ENCODE measurements around the gene PFKFB2.

The PFKFB2 gene

GRCh38 chr1:207052911-207053769, at the start of gene PFKFB2:
Gene PFKFB2 (plus strand): TSS chr1:207053275. CDS start chr1:207054718, 1,443 bp downstream.
- TF ChIP-seq CTCF (IDR thresholded peaks at IDR 0.05; ENCODE audit: low read length, missing control alignments), result no peak
- peak; percentile 96 for DNase-seq (ENCODE audit: low read depth)
- H3K4me3 ChIP-seq (replicated peaks; ENCODE audit: low read depth, low read length), result peak within 1 kb of the TSS; percentile 74

GRCh38 chr1:207004931-207005830, 47.9 kb upstream of the PFKFB2 start:
- TF ChIP-seq CTCF (IDR thresholded peaks at IDR 0.05; ENCODE audit: low read length, missing control alignments), result peak; percentile 91
- no peak overlapping the region for H3K4me3 ChIP-seq (replicated peaks; ENCODE audit: low read depth, low read length)
- DNase-seq (ENCODE audit: low read depth), result peak; percentile 79

- no peak for TF ChIP-seq CTCF (IDR thresholded peaks at IDR 0.05; ENCODE audit: low read length, missing control alignments)
- no peak overlapping the region for H3K4me3 ChIP-seq (replicated peaks; ENCODE audit: low read depth, low read length)
- DNase-seq (ENCODE audit: low read depth), result no peak
Observed at GRCh38 chr1:207006083-207006482, 47.0 kb upstream of the PFKFB2 start.

- no peak for TF ChIP-seq CTCF (IDR thresholded peaks at IDR 0.05; ENCODE audit: low read length, missing control alignments)
- H3K4me3 ChIP-seq (replicated peaks; ENCODE audit: low read depth, low read length), result no peak overlapping the region
- DNase-seq (ENCODE audit: low read depth), result no peak
Observed at GRCh38 chr1:207006914-207007313, 46.2 kb upstream of the PFKFB2 start.

- DNase-seq (ENCODE audit: low read depth), result peak; percentile 98
- no peak for TF ChIP-seq CTCF (IDR thresholded peaks at IDR 0.05; ENCODE audit: low read length, missing control alignments)
- H3K4me3 ChIP-seq (replicated peaks; ENCODE audit: low read depth, low read length), result no peak overlapping the region
Observed at GRCh38 chr1:207007352-207008033, 45.6 kb upstream of the PFKFB2 start.

- DNase-seq (ENCODE audit: low read depth), result no peak
- no peak overlapping the region for H3K4me3 ChIP-seq (replicated peaks; ENCODE audit: low read depth, low read length)
- no peak for TF ChIP-seq CTCF (IDR thresholded peaks at IDR 0.05; ENCODE audit: low read length, missing control alignments)
Observed at GRCh38 chr1:207009182-207009850, 43.8 kb upstream of the PFKFB2 start.
